GM18858 (cell line): ENCODE results near the gene SPART.
"Not testable (repeated sequence)": the region's sequence is repeated elsewhere in the genome, so short reads cannot be mapped to it uniquely, and the experiment has no call there.

Experiments used
- ATAC-seq: cut with Tn5 transposase; IDR thresholded peaks from one replicate; pipeline ENCODE4 v1.9.1; 2021; ENCODE audit not compliant: unreplicated experiment

The SPART gene

GRCh38 chr13:36323408-36323807 lies 22.8 kb downstream of the SPART start:
- ATAC-seq = no peak

DNA sequence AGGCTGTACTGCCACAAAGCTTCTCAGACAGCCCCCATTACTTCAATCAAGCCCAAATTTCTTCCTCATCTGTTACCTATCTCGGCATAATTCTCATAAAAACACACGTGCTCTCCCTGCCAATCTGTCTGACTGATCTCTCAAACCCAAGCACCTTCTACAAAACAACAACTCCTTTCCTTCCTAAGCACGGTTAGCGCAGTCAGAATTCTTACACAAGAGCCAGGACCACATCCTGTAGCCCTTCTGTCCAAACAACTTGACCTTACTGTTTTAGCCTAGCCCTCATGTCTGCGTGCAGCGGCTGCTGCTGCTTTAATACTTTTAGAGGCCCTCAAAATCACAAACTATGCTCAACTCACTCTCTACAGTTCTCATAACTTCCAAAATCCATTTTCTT lies 26.4 kb downstream of the SPART start:
- ATAC-seq = not testable (repeated sequence)

- no peak for ATAC-seq
Observed at GRCh38 chr13:36313047-36313969, 32.9 kb downstream of the SPART start.

- ATAC-seq = no peak
Observed at GRCh38 chr13:36310417-36311108, 35.6 kb downstream of the SPART start.

GRCh38 chr13:36302289-36302688 lies 43.9 kb downstream of the SPART start:
- ATAC-seq = no peak

- not testable (repeated sequence) for ATAC-seq
Observed at GRCh38 chr13:36299469-36299868, 46.7 kb downstream of the SPART start.

- no peak for ATAC-seq
Observed at GRCh38 chr13:36298535-36299068, 47.6 kb downstream of the SPART start.

DNA sequence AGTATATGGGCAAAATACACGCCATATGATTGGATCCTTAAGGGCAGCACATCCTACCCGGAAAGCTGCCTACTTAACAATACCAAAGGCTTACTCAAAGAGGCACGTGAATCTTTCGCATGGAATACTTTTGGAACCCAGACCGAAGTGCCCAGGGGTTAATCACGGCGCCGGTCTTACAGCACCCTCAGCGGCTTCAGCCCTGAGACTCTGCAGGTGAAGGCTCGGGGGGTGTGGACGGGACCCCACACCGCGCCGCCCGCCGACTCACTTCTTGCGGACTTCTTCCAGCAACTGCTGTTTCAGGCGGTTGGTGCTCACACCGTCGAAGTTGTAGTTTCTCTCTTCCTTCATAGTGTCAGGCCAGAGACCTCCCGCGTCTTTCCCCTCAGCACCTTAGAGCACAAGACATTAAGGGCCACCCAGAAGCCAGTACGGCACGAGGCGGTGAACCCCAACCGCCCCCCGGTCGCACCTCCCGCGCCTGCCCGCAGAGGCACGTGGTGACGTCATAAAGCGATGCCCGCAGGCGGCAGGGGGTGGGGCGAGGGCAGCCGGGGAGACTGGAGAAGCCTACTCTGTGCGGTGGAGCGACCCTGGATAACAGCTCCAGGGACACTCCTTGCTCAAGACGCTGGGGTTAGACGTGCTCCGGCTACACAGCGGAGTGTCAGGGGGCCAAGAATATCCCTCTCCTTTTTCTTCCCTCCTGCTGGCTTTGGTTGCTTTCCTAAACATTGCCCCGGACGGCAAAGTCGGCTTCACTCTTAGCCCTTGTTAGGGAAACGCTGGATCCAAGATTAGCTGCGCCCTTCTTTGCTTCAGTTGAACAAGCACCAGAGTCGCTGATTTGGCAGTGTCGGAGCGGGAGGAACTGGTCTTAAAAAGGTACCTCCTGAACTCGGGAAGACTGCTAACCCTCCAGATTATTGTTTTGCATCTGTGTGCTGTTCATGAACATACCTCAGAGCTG lies 48.5 kb downstream of the SPART start, which contains the start of gene CCDC169:
TSS of gene CCDC169 (minus strand) at position 449 of the 973 bp plus-strand sequence. CDS start at position 354, 95 bp downstream.
- no peak for ATAC-seq

- no peak for ATAC-seq
Observed at GRCh38 chr13:36294096-36294495, 52.1 kb downstream of the SPART start.

GRCh38 chr13:36293497-36293896 lies 52.7 kb downstream of the SPART start:
- no peak for ATAC-seq

- no peak for ATAC-seq
Observed at GRCh38 chr13:36288794-36289391, 57.3 kb downstream of the SPART start.

- no peak for ATAC-seq
Observed at GRCh38 chr13:36286006-36286405, 60.2 kb downstream of the SPART start.

DNA sequence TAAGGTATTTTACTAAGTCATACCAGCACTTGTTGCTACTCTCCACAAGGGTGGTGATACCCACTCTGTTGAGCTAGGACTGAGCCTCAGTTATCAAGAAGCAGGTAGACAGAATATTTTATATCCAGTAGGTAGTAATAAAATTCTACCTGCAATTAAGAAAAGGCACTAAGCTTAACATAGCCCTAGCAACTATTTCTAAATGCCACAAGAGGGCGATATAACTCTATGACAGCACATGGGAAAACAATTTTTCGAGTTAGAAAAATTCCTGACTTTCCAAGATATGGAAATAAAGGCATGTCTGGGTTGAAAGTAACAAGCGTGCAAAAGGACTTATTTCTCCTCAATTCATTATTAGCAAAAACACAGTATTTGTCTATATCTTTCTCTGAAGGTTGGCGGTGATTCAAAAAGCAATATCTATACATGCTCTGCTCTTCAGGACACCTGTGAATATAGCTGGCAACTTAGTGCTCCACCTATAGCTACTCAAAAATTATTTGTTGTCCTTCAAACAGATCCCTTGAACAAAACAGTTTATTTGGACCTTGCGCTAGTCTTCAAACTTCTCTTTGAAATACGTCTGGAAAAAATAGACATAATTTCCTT lies 63.3 kb downstream of the SPART start:
- no peak for ATAC-seq

DNA sequence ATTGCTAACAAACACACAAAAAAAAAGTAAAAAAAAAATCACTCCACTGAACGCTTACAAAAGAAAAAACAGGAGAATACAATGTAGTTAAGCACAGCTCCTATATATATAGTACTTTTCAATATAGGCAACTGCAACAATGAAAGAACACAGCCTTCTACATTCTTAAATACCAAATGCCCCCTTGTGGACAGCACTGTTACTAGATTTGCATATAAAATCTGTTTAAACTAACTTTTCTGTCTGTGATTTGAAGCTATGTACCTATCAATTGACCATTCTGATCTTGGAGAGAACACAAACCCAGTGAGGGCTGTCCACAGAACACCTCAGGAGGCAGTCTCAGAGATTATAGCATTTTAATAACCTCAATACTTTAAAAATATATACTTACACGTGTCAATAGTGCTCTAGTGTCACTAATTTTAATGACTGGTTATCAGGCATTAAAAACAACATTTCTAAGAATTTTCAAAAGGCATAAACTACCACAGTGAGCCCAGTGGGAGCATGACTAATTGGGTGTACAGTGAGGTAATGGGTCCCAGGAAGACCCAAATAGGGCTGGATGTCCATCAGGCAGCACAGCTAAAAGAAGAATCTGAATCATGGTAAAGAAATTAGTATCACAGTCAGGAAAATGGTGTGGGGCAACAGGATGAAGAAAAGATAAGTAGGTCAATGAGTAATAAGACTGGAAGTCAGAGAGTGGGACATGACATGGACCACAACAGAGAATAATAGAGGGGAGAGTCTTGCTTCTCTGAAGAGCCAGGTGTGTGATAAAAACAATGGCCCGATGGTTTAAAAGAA lies 70.8 kb downstream of the SPART start:
- no peak for ATAC-seq

DNA sequence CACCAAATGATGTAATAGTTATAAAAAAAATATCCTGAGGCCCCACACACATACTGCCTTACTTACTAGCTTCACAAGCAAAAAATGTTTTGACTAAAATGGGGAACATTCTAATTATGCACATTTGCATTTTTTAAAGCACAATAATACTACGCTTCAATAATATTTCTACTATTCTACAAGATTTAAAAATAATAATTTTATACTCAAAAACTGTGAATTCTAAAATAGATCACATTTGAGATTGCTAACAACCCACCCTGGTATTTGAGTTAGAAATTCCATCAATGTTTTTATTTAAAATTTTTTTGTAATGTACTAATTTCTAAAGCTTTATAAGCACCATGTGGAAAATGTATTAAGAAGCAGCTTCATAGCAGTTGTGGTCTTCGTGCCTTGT lies 72.8 kb downstream of the SPART start:
- no peak for ATAC-seq

DNA sequence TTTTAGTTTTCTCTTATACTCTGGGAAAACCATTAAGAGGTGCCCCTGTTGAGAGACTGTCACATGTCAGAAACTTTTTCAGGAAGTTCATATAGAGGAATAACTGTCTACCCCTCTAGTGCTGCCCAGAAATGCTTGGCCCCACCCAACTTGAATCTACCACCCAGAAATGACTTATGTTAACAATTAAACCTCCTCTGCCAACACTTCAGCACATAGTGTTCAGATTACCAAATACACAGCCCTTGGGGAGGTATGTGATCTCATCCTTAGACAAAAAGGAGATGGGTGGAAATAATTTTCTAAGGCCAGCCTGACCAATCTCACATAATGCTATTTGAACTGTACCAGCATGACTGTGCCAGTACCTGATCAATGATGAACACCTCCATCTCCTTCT lies 84.2 kb downstream of the SPART start:
- ATAC-seq = no peak

GRCh38 chr13:36261011-36261410 lies 85.2 kb downstream of the SPART start:
- ATAC-seq = no peak

- no peak for ATAC-seq
Observed at GRCh38 chr13:36259361-36260137, 86.6 kb downstream of the SPART start.
